Amniotic stem cell (primary cell): Measurements from ENCODE around the gene RTP1.
"Not testable (repeated sequence)": the region's sequence is repeated elsewhere in the genome, so short reads cannot be mapped to it uniquely, and the experiment has no call there.

ENCODE experiments used
- DNase-seq: peaks from one replicate; lab custom pipeline; 2025; lab: John Stamatoyannopoulos, UW

RTP1 gene

DNA sequence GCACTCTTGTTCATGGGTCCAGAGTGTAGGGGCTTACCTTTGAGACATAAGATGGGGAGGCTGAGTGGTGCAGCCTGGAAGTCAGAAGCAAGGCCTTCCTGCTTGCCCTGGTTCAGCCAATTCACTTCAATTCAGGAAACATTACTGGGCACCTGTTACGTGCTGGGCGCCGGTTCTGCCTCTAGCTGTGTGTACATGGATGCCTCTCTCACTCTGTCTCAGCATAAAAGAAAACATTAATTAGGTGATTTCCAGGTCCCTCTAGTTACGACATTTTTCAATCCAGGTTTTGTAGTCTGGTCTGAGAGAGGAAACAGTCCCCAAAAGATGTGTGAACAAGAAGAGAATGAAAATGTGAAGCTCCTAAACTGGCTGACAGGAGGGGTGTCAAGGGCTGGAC lies 1.2 kb downstream of the RTP1 start:
- DNase-seq, result no peak

DNA sequence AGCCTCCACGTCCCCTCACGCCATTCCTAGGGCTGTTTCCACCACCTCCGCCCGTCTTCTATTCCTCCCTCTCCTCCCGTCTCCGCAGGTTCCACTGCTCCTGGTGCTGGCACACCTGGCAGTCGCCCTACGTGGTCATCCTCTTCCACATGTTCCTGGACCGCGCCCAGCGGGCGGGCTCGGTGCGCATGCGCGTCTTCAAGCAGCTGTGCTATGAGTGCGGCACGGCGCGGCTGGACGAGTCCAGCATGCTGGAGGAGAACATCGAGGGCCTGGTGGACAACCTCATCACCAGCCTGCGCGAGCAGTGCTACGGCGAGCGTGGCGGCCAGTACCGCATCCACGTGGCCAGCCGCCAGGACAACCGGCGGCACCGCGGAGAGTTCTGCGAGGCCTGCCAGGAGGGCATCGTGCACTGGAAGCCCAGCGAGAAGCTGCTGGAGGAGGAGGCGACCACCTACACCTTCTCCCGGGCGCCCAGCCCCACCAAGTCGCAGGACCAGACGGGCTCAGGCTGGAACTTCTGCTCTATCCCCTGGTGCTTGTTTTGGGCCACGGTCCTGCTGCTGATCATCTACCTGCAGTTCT lies 2.3 kb downstream of the RTP1 start:
- DNase-seq, result not testable (repeated sequence)

DNA sequence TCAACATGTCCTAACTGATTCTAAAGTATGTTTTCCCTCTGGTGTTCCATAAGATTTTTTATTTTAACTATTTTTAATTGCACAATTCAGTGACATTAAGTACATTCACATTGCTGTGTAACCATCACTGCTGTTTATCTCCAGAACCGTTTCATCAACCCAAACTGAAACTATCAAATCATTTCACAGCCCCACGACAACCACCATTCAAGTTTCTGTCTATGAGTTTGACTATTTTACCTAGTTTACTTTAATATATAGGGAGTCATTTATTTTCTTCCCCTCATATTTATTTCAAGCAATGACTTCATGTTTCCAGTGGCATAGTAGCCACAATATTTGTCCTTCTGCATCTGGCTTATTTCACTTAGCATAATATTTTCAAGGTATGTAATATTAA lies 8.4 kb downstream of the RTP1 start:
- no peak for DNase-seq

DNA sequence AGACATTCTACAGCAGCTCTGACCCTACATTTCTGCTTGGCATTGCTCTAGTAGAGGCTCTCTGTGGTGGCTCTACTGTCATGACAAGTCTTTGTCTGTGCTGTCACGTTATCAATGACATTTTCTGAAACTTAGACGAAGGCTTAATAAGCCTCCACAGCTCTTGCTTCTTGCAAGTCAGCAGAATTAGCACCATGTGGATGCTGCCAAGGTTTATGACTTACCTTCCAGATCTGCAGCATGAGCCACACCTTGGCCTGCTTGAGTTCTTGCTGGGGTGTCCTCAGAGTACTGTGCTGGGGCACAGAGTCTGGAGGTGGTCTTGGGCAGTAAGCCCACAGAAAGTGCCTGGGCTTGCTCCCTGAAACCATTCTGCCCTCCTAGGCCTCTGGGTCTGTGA lies 9.8 kb downstream of the RTP1 start:
- no peak for DNase-seq

DNA sequence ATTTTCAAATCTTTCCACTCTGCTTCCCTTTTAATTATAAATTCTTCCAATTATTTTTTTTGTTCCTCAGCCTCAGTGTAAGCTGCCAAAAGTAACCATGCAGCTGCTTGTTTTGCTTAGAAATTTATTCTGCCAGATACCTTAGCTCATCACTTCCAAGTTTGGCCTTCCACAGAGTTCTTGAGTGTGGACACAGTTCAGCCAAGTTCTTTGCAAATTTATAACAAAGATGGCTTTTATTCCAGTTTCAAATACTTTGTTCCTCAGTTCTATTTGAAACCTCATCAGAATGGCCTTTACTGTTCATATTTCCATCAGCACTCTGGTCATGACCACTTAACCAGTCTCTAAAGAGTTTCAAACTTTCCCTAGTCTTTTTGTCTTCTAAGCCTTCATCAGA lies 10.3 kb downstream of the RTP1 start:
- no peak for DNase-seq

DNA sequence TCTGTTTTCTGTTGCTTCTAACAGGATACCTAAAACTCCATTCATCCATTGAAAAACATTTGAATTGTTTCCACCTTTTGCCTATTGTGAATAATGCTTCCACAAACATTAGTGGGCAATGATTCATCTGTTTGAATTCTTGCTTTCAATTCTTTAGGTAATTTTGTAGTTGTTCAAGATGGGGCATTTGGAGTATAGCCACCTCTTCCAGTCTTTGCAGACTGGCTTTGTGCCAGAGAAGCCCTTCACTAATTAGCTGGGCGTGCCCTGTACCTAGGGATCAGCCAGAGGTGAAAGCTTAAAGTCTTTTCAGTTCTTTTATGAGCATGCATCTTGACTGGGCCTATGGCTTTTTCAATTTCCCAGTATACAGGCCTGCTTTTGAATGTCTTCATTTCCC lies 10.9 kb downstream of the RTP1 start:
- DNase-seq, result no peak

DNA sequence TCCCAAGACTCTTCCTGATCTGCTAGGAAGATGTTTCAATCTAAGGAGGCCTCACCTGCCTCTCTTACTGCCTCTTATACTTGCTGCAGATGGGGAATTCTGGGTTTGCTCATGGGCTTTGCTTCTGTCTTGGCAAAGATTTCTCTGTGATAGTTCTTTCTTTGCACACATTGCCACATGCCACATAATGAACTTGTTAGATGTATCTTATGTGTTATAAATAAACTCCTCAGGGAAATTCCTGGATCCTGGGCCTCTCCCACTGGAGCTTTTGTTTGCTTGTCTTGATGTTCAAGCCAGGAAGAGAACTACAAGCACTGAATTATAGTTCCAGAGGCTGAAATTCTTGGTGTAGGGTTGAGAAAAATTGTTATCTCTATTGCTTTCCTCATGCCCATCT lies 12.2 kb downstream of the RTP1 start:
- no peak for DNase-seq

DNA sequence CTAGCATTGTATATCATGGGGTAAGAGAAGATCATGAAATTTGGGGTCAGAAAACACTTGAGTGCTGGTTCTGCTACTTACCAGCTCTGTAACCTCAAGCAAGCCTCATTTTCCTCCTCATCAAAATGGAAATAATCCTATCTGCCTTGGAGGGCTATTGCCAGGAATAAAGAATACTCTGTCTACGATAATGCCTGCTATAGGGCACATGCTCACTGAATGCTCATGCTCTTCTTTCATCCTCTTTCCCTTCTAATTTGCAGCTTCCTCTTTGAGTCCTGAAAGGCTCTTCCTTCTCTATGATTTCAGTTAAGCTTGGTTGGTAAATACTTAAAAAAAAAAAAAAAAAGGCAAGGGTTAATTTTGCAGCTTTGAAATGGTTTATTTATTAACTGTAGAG lies 12.8 kb downstream of the RTP1 start:
- no peak for DNase-seq

DNA sequence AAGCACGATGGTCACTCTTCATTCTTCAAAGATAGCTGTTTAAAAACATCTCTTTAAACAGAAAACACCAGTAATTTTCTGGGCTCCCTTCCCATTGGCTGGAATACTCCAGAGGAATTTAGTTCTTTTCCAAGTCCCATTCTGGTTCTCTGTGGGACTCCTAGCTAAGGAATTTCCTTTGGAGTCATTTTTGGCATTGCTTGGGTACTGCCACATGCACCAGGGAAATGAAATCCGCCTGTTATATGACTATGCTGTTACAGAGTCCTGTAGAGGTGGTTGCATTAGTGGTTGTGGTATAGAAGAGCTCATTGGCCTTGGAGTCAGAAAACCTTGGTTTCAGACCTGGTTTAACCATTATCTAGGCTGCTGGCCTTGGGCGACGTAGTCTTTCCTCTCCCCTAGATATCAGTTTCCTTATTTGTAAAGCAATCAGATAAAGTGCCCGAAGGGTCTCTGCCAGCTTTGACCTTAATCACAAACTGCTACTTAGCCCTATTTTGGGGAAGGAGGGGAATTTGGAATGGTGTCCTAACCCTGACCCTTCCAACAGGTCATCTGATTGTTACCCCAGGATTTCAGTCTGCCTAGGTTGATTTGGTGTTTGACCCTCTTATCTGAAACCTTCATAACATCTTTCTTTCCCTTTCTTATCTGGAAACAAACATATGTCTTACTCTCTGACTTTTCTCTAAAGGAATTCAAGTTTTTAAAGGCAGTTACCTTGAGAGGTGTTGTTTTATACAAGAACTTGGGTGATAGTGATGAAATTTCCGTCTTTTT lies 13.4 kb downstream of the RTP1 start:
- DNase-seq, result no peak

DNA sequence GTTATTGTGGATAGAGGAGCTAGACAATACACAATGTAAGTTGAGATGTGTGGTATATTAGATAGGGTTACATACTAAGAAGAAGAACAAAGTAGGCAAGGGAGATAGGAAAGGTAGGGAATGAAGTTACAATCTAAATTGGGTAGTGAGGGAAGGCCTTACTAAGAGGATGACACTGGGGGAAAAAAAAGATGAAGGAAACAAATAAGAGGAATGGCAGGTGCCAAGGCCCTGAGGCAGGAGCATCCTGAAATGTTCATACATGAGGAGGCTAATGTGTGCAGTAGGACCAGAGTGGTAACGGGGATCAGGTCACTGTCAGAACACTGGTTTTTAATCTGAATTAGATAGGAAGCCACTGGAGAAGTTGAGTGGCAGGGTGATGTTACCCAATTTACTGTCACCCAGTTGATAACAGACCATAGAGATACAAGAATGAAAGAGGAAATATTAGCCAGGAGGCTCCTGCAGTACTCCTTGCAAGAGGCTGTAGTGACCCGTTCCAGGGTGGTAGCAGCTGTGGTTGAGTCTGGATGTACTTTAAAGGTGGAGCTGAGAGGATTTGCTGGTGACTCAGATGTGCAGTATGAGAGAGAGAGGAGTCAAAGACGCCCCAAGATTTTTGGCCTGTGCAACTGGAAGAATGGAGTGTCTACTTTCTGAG lies 14.4 kb downstream of the RTP1 start:
- no peak for DNase-seq

DNA sequence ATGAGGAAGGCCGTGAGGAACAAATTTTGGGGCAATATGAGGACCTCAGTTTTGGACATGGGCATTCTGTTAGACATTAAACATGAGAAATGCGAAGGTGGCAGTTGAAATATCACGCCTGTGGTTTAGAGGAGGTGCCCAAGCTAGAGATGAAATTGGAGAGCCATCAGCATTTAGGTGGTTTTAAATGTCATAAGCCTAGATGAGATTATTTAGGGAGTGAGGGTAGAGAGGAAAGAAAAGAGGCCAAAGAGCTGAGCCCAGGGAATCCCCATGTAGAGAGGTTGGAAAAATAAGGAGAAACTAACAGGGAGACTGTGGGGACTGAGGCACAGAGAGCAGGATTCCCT lies 14.9 kb downstream of the RTP1 start:
- DNase-seq, result no peak

DNA sequence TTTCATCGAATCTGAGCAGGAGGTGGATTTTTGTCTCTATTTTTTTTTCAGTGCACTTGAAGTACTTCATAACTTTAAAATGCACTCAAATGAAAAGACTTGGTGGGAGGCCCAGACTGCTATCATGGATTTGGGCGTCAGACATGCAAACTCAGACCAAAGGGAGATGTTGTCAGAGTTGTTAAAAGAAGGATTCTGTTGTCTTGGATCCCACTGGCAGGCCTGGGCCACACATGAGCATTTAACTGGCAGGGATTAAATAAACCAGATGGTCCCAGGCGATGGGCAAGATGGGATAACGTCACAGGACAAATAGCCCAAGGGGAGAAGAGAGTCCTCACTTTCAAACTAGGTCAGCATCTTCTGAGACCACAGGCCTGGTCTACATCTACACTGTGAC lies 15.4 kb downstream of the RTP1 start:
- no peak for DNase-seq

DNA sequence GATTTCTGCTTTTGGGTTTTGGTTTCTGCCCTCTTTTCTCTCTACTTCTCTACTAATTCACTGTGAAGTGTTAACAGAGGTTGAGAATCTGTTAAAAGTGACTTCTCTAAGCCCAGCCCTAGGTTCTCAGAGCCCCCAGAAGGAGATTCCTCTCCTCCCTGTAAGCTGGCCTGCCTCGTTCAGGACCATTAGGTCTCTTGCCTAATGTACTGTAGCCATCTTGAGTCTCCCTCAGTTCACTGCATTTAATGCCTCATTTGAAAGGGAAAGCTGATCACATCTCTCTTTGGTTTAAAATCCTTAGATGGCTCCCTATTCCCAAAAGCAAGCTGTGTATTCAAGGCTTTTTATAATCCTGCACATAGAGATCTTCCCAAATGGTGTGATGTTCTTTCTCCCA lies 16.3 kb downstream of the RTP1 start:
- DNase-seq, result no peak

DNA sequence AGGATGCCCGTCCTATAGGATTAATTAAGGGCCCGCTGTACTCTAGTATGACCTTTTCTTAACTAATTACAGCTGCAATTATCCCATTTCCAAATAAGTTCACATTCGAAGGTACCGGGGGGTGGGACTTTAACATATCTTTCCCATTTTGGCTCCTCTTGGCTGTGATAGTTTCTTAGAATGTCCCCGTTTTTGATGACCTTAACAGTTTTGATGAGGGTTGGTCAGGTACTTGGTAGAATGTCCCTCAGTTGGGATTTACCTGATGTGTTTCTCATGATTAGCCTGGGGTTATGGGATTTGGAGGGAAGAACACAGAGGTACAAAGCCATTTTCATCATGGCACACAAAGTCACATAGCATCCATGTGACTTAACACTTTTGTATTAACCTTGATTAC lies 18.2 kb downstream of the RTP1 start:
- DNase-seq, result no peak

DNA sequence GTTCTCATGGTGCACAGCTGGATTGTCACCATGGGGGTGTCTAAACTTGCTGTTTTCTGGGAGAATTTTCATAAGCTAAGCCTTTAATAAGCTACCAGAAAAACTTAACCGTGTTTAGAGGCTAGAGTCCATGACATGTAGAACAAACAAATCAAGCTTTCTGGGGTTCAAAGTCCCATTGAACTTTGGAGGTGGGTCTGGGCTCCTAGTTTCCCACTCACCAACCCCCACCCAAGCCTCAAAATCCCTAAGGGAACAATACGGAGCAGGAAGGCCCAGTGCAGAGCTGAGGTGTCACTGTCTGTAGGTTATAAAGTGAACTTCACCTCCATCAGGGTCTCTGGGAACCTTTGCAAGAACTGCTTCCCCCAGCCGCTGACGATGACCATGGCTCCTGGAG lies 25.5 kb downstream of the RTP1 start:
- no peak for DNase-seq

DNA sequence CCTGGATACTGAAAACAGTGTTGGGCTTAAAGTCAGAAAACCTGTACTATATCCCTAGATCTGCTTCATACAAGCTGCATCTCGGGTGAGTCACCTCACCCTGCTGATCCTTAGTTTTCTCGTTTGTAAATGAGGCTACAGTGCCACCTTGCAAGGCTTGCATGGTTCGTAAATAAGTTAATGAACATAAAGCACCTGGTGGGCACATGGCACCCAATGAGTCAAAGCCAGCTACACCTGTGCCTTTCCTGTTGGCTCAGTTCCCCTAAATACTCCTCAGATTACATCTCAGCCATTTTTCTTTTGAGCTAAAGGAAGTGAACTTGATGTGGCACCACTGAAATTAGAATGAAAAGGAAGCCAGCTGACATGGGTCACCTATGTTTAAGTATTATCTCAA lies 26.5 kb downstream of the RTP1 start:
- no peak for DNase-seq

DNA sequence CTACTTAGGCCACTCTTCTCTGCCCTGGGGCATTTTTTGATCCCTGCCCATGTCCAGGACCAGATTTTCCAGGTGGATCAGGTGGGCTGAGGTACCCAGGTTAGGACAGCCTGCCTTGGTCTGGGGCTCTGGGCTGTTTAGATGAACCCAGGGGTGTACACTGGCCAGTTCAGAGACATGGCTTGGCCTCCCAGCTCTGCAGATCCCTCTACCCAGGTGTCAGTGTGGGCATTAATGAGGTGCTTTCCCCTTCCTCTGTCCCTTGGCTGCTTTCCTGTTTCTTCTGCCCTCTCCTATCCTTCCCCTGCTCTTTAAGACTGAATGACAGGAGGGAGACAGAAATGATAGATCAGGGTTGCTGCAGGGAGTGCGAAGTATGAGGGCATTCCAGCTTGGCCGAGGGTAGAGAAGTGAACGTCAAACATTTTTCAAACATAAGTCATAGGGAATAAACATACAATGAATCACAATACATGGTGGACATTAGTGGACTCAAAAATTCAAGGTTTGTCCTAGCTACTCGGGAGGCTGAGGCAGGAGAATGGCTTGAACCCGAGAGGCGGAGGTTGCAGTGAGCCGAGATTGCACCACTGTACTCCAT lies 30.5 kb downstream of the RTP1 start:
- peak; percentile 52 for DNase-seq

DNA sequence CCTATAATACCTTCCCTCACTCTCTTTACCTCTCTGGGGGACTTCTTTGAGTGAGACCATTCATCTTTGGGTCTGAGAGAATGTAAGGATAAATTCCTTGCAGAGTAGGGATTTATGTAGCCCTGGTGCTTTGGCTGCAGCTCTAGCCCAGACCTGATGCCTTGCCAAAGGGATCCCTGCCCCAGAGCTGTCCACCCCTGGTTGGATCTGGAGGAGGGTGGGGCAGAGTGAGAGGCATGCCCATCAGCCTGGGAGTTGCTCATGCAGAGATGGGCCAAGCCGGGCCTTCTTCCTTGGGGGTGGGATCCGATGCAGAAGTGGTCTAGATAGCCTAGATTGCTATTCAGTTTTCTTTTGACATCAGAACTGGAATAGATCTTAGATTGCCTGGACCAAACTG lies 31.5 kb downstream of the RTP1 start:
- no peak for DNase-seq

DNA sequence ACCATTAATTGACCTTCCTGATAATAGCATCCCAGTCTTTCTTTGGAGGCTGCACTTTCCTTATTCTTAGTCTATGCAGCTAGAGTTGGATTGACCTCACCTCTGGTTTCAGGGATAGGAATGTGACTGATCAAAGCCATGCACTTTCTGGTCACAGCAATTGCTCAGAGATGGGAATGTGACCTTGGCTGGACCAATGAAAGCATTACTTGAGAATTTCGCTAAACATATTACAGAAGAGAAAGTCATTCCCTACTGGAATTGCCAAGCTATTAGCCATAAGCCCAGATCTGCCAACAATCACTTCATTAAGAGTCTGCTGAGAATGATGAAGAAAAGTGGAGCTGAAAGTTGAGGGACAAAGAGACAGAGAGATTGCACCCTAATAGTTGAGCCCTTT lies 32.7 kb downstream of the RTP1 start:
- DNase-seq, result no peak

DNA sequence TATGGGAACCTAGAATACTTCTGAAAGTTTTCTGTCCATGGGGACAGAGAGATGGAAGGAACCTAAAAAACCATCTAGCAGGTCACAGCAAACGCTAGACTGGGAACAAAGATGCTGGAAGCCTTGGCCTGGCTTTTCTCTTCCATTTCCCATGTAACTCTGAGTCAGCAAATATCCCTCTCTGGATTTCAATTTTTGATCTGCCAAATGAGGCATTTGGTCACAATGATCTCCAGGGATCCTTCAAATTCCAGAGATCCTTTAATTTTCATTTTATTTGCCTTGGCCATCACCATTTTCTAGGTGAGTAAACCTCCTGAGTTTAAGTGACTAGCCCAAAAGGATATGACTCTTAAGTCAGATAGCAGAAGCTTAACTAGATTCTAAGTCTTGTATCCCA lies 39.7 kb downstream of the RTP1 start:
- no peak for DNase-seq

DNA sequence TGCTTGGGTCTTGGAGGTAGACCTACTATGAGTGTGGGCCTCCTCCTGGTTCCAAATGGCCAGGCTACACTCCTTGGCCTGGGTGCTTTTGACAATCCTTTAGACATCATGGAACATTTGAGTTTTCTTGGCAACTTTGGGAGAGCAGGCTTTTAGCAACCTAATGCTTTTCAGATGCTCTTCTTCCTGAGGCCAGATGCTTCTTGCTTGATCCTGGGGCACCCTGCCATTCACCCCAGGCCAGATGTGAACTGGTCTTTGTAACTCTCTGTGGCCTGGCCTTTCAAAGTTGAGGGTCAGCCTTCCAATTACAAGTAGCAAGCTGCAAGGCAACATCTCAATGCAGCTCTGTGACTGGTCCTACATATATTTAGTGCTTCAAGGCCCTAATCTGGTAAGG lies 40.5 kb downstream of the RTP1 start:
- no peak for DNase-seq

DNA sequence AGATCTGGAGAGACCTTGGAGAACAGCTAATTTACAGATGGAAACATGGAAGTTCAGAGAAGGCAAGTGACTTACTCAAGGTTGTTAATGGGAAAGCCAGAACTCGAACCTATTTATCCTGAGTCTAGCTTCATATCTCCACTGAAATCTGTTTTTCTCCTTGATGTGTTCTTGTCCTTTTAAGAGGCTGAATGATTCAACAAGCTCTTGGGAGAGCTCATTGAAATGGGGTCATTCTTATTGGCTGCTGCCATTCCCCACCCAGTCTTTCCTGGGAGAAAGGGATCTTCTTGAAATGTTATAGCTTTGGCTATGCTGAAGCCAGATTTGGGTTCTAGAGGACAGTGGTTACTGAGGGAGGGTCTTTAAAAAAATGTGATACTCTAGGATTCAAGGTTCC lies 41.0 kb downstream of the RTP1 start:
- no peak for DNase-seq

DNA sequence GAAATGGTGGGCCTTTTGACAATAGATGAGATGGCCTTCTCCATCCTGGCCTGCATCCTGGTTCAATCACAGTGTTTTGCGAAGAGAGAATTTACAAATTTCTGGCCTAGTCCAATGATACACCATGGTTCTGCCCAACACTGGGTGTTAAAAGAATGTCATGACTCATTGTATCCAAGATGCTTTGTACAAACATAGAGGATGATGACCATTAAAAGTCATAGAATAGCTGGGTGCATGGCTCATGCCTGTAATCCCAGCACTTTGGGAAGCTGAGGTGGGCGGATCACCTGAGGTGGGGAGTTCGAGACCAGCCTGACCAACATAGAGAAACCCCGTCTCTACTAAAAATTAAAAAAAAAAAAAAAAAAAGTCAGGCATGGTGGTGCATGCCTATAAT lies 41.5 kb downstream of the RTP1 start:
- DNase-seq, result not testable (repeated sequence)
